Raji (cell line): ENCODE data around the gene CIAO2A.

Experiments
- POLR2A ChIP-seq: IDR thresholded peaks from 2 replicates; pipeline ENCODE4 v1.6.1; 2011; ENCODE audit warnings: low read depth, low read length, control low read depth; ENCODE audit not compliant: insufficient read depth

CIAO2A gene

GRCh38 chr15:64093627-64094417, at the start of gene CIAO2A:
CIAO2A (minus strand) TSS chr15:64093838; CDS start chr15:64093768, 70 bp downstream.
- TF ChIP-seq POLR2A = peak; percentile 66

- TF ChIP-seq POLR2A = no peak
These were observed 49.6 kb upstream of the CIAO2A start for GRCh38 chr15:64143276-64143675.

- no peak for TF ChIP-seq POLR2A
These were observed 48.3 kb upstream of the CIAO2A start for GRCh38 chr15:64141798-64142512.

GRCh38 chr15:64138331-64138941, 44.8 kb upstream of the CIAO2A start:
- no peak for TF ChIP-seq POLR2A

GRCh38 chr15:64137226-64137833, 43.7 kb upstream of the CIAO2A start:
- TF ChIP-seq POLR2A = no peak

- no peak for TF ChIP-seq POLR2A
These were observed 42.7 kb upstream of the CIAO2A start for GRCh38 chr15:64136347-64136746.

- TF ChIP-seq POLR2A = no peak
These were observed 40.7 kb upstream of the CIAO2A start for GRCh38 chr15:64134345-64134829.

GRCh38 chr15:64133623-64134344, 40.1 kb upstream of the CIAO2A start:
- TF ChIP-seq POLR2A = no peak

GRCh38 chr15:64132217-64132616, 38.6 kb upstream of the CIAO2A start:
- TF ChIP-seq POLR2A = no peak

GRCh38 chr15:64131547-64131946, 37.9 kb upstream of the CIAO2A start:
- no peak for TF ChIP-seq POLR2A

- TF ChIP-seq POLR2A = no peak
These were observed 36.5 kb upstream of the CIAO2A start for GRCh38 chr15:64130159-64130558.

- no peak for TF ChIP-seq POLR2A
These were observed 34.1 kb upstream of the CIAO2A start for GRCh38 chr15:64127521-64128270.

- TF ChIP-seq POLR2A = no peak
These were observed 32.3 kb upstream of the CIAO2A start for GRCh38 chr15:64125978-64126377.

GRCh38 chr15:64122936-64123351, 29.3 kb upstream of the CIAO2A start:
- TF ChIP-seq POLR2A = no peak

GRCh38 chr15:64122444-64122843, 28.8 kb upstream of the CIAO2A start:
- no peak for TF ChIP-seq POLR2A

- no peak for TF ChIP-seq POLR2A
These were observed 28.0 kb upstream of the CIAO2A start for GRCh38 chr15:64121614-64122013.
